ENCODE measurements around the gene ZBTB40.

Gene ZBTB40

GRCh38 chr1:22436948-22437347 lies 14.7 kb upstream of the ZBTB40 start:
- H3K36me3 ChIP-seq (ENCODE audit: control insufficient read depth in 1 of 2, insufficient read depth in 2 of 2, low read length in 2 of 2): no peaks in the 10 kb centered on the region
- H3K4me3 ChIP-seq (ENCODE audit: low read depth in 1 of 2, low read length in 2 of 2): no peak overlapping the region
- no peak overlapping the region for H3K27ac ChIP-seq (ENCODE audit: low read length)
- no peaks in the 10 kb centered on the region for H3K27me3 ChIP-seq (ENCODE audit: low read depth, low read length)
- H3K9me3 ChIP-seq (ENCODE audit: control insufficient read depth in 1 of 2, low read length in 2 of 2): peaks cover 0 to 9% of the 10 kb centered on the region in 2 donors
- no peaks in the 10 kb centered on the region for H3K4me1 ChIP-seq (ENCODE audit: control insufficient read depth in 1 of 2, insufficient read depth in 2 of 2, low read length in 2 of 2)

- Histone ChIP-seq H3K27ac (ENCODE audit: low read length) (no peak overlapping the region), H3K9me3 (ENCODE audit: control insufficient read depth in 1 of 2, low read length in 2 of 2) (peaks cover 0 to 9% of the 10 kb centered on the region in 2 donors), H3K4me1 (ENCODE audit: control insufficient read depth in 1 of 2, insufficient read depth in 2 of 2, low read length in 2 of 2) (no peaks in the 10 kb centered on the region), H3K36me3 (ENCODE audit: control insufficient read depth in 1 of 2, insufficient read depth in 2 of 2, low read length in 2 of 2) (no peaks in the 10 kb centered on the region), H3K27me3 (ENCODE audit: low read depth, low read length) (no peaks in the 10 kb centered on the region), H3K4me3 (ENCODE audit: low read depth in 1 of 2, low read length in 2 of 2) (no peak overlapping the region)
These were observed 14.1 kb upstream of the ZBTB40 start for GRCh38 chr1:22437573-22437972.

- Histone ChIP-seq H3K4me3 (ENCODE audit: low read depth in 1 of 2, low read length in 2 of 2) (no peak overlapping the region), H3K4me1 (ENCODE audit: control insufficient read depth in 1 of 2, insufficient read depth in 2 of 2, low read length in 2 of 2) (no peaks in the 10 kb centered on the region), H3K9me3 (ENCODE audit: control insufficient read depth in 1 of 2, low read length in 2 of 2) (peaks cover 0 to 9% of the 10 kb centered on the region in 2 donors), H3K27ac (ENCODE audit: low read length) (no peak overlapping the region), H3K36me3 (ENCODE audit: control insufficient read depth in 1 of 2, insufficient read depth in 2 of 2, low read length in 2 of 2) (no peaks in the 10 kb centered on the region), H3K27me3 (ENCODE audit: low read depth, low read length) (no peaks in the 10 kb centered on the region)
These were observed 11.1 kb upstream of the ZBTB40 start for GRCh38 chr1:22440582-22440981.

GRCh38 chr1:22442212-22442894 lies 9.3 kb upstream of the ZBTB40 start:
- Histone ChIP-seq H3K27me3 (ENCODE audit: low read depth, low read length) (no peaks in the 10 kb centered on the region), H3K4me3 (ENCODE audit: low read depth in 1 of 2, low read length in 2 of 2) (no peak overlapping the region), H3K27ac (ENCODE audit: low read length) (no peak overlapping the region), H3K36me3 (ENCODE audit: control insufficient read depth in 1 of 2, insufficient read depth in 2 of 2, low read length in 2 of 2) (no peaks in the 10 kb centered on the region), H3K4me1 (ENCODE audit: control insufficient read depth in 1 of 2, insufficient read depth in 2 of 2, low read length in 2 of 2) (peaks cover 0 to 3% of the 10 kb centered on the region in 2 donors), H3K9me3 (ENCODE audit: control insufficient read depth in 1 of 2, low read length in 2 of 2) (peaks cover 0 to 9% of the 10 kb centered on the region in 2 donors)

GRCh38 chr1:22443332-22443731 lies 8.3 kb upstream of the ZBTB40 start:
- H3K27me3 ChIP-seq (ENCODE audit: low read depth, low read length): no peaks in the 10 kb centered on the region
- H3K4me3 ChIP-seq (ENCODE audit: low read depth in 1 of 2, low read length in 2 of 2): no peak overlapping the region
- no peaks in the 10 kb centered on the region for H3K36me3 ChIP-seq (ENCODE audit: control insufficient read depth in 1 of 2, insufficient read depth in 2 of 2, low read length in 2 of 2)
- H3K9me3 ChIP-seq (ENCODE audit: control insufficient read depth in 1 of 2, low read length in 2 of 2): peaks cover 0 to 9% of the 10 kb centered on the region in 2 donors
- peaks cover 0 to 13% of the 10 kb centered on the region in 2 donors for H3K4me1 ChIP-seq (ENCODE audit: control insufficient read depth in 1 of 2, insufficient read depth in 2 of 2, low read length in 2 of 2)
- no peak overlapping the region for H3K27ac ChIP-seq (ENCODE audit: low read length)

GRCh38 chr1:22444856-22445255 lies 6.8 kb upstream of the ZBTB40 start:
- Histone ChIP-seq H3K27ac (ENCODE audit: low read length) (no peak overlapping the region), H3K27me3 (ENCODE audit: low read depth, low read length) (no peaks in the 10 kb centered on the region), H3K4me3 (ENCODE audit: low read depth in 1 of 2, low read length in 2 of 2) (no peak overlapping the region), H3K4me1 (ENCODE audit: control insufficient read depth in 1 of 2, insufficient read depth in 2 of 2, low read length in 2 of 2) (peaks cover 0 to 16% of the 10 kb centered on the region in 2 donors), H3K36me3 (ENCODE audit: control insufficient read depth in 1 of 2, insufficient read depth in 2 of 2, low read length in 2 of 2) (no peaks in the 10 kb centered on the region), H3K9me3 (ENCODE audit: control insufficient read depth in 1 of 2, low read length in 2 of 2) (peaks cover 0 to 9% of the 10 kb centered on the region in 2 donors)

GRCh38 chr1:22447621-22448111 lies 4.0 kb upstream of the ZBTB40 start:
- H3K4me1 ChIP-seq (ENCODE audit: control insufficient read depth in 1 of 2, insufficient read depth in 2 of 2, low read length in 2 of 2): peaks cover 3 to 18% of the 10 kb centered on the region in 2 donors
- H3K9me3 ChIP-seq (ENCODE audit: control insufficient read depth in 1 of 2, low read length in 2 of 2): no peaks in the 10 kb centered on the region
- no peaks in the 10 kb centered on the region for H3K27me3 ChIP-seq (ENCODE audit: low read depth, low read length)
- H3K27ac ChIP-seq (ENCODE audit: low read length): no peak overlapping the region
- no peak overlapping the region for H3K4me3 ChIP-seq (ENCODE audit: low read depth in 1 of 2, low read length in 2 of 2)
- H3K36me3 ChIP-seq (ENCODE audit: control insufficient read depth in 1 of 2, insufficient read depth in 2 of 2, low read length in 2 of 2): peaks cover 0 to 5% of the 10 kb centered on the region in 2 donors

- Histone ChIP-seq H3K4me1 (ENCODE audit: control insufficient read depth in 1 of 2, insufficient read depth in 2 of 2, low read length in 2 of 2) (peaks cover 11 to 24% of the 10 kb centered on the region in 2 donors), H3K27ac (ENCODE audit: low read length) (no peak overlapping the region), H3K4me3 (ENCODE audit: low read depth in 1 of 2, low read length in 2 of 2) (no peak overlapping the region), H3K9me3 (ENCODE audit: control insufficient read depth in 1 of 2, low read length in 2 of 2) (no peaks in the 10 kb centered on the region), H3K27me3 (ENCODE audit: low read depth, low read length) (no peaks in the 10 kb centered on the region), H3K36me3 (ENCODE audit: control insufficient read depth in 1 of 2, insufficient read depth in 2 of 2, low read length in 2 of 2) (peaks cover 0 to 5% of the 10 kb centered on the region in 2 donors)
These were observed 2.0 kb upstream of the ZBTB40 start for GRCh38 chr1:22449636-22450035.

- H3K36me3 ChIP-seq (ENCODE audit: control insufficient read depth in 1 of 2, insufficient read depth in 2 of 2, low read length in 2 of 2): peaks cover 0 to 5% of the 10 kb centered on the region in 2 donors
These were observed 1.2 kb upstream of the ZBTB40 start for GRCh38 chr1:22450351-22451021.

GRCh38 chr1:22452481-22452957 lies 868 bp downstream of the ZBTB40 start:
- Histone ChIP-seq H3K4me1 (ENCODE audit: control insufficient read depth in 1 of 2, insufficient read depth in 2 of 2, low read length in 2 of 2) (peaks cover 18 to 33% of the 10 kb centered on the region in 2 donors), H3K4me3 (ENCODE audit: low read depth in 1 of 2, low read length in 2 of 2) (peak overlapping the region; percentile 91 to 97), H3K27me3 (ENCODE audit: low read depth, low read length) (no peaks in the 10 kb centered on the region), H3K9me3 (ENCODE audit: control insufficient read depth in 1 of 2, low read length in 2 of 2) (no peaks in the 10 kb centered on the region), H3K27ac (ENCODE audit: low read length) (peak overlapping the region; percentile 95), H3K36me3 (ENCODE audit: control insufficient read depth in 1 of 2, insufficient read depth in 2 of 2, low read length in 2 of 2) (peaks cover 0 to 5% of the 10 kb centered on the region in 2 donors)

More at GRCh38 chr1:22450351-22451021, 1.2 kb upstream of the ZBTB40 start:
- Histone ChIP-seq H3K9me3 (ENCODE audit: control insufficient read depth in 1 of 2, low read length in 2 of 2) (no peaks in the 10 kb centered on the region), H3K4me3 (ENCODE audit: low read depth in 1 of 2, low read length in 2 of 2) (no peak overlapping the region), H3K27ac (ENCODE audit: low read length) (no peak overlapping the region), H3K4me1 (ENCODE audit: control insufficient read depth in 1 of 2, insufficient read depth in 2 of 2, low read length in 2 of 2) (peaks cover 11 to 27% of the 10 kb centered on the region in 2 donors), H3K27me3 (ENCODE audit: low read depth, low read length) (no peaks in the 10 kb centered on the region)

- Histone ChIP-seq H3K27ac (ENCODE audit: low read length) (peak overlapping the region; percentile 95), H3K27me3 (ENCODE audit: low read depth, low read length) (no peaks in the 10 kb centered on the region), H3K4me1 (ENCODE audit: control insufficient read depth in 1 of 2, insufficient read depth in 2 of 2, low read length in 2 of 2) (peaks cover 18 to 33% of the 10 kb centered on the region in 2 donors), H3K4me3 (ENCODE audit: low read depth in 1 of 2, low read length in 2 of 2) (peak overlapping the region in 1 of 2 donors; percentile 91), H3K36me3 (ENCODE audit: control insufficient read depth in 1 of 2, insufficient read depth in 2 of 2, low read length in 2 of 2) (peaks cover 0 to 5% of the 10 kb centered on the region in 2 donors), H3K9me3 (ENCODE audit: control insufficient read depth in 1 of 2, low read length in 2 of 2) (no peaks in the 10 kb centered on the region)
These were observed 1.5 kb downstream of the ZBTB40 start for GRCh38 chr1:22453181-22453580.
